GM19463 (cell line): ENCODE data around the gene GRM7.
"Not testable (repeated sequence)": the region's sequence is repeated elsewhere in the genome, so short reads cannot be mapped to it uniquely, and the experiment has no call there.

ENCODE experiments used
- ATAC-seq: cut with Tn5 transposase; IDR thresholded peaks from one replicate; pipeline ENCODE4 v1.9.1; 2021; ENCODE audit warnings: mild to moderate bottlenecking, moderate library complexity; ENCODE audit not compliant: unreplicated experiment

Gene GRM7

DNA sequence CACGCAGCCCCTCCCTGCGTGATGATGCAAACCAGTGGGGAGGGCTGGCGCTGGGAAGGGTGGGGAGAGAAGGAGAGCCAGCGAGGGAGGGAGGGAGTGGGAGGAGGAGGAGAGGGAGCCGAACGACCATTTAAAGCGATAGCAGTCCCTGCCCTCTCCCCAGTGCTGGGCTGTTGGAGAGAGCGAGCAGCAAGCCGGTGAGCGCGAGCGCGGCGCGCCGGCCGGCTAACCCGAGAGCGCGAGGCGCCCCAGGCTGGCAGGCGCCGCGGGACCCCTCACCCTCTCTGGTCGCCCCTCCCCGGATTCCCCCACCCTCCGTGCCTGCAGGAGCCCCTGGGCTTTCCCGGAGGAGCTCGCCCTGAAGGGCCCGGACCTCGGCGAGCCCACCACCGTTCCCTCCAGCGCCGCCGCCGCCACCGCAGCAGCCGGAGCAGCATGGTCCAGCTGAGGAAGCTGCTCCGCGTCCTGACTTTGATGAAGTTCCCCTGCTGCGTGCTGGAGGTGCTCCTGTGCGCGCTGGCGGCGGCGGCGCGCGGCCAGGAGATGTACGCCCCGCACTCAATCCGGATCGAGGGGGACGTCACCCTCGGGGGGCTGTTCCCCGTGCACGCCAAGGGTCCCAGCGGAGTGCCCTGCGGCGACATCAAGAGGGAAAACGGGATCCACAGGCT, at the start of gene GRM7:
TSS of gene GRM7 (plus strand) at position 162 of the 671 bp plus-strand sequence.
- no peak for ATAC-seq

DNA sequence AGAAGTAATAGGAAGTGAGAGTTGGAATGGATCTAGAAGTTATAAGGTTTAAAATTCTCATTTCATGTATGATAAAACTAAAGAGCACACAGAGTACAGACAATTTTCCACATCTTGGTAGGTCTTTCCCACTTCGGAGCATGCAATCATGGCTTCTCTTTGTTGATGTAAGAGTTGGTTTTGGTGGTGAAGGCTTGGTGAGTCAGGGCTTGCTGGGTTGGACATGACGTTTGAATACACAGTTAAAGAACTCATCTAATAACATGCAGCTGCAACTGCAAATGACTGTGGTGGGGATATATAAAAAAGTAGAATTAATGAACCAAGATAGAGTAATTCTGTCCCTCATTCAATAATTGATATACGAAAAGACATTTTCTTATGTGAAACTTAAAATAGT, 39.5 kb upstream of the GRM7 start:
- no peak for ATAC-seq

DNA sequence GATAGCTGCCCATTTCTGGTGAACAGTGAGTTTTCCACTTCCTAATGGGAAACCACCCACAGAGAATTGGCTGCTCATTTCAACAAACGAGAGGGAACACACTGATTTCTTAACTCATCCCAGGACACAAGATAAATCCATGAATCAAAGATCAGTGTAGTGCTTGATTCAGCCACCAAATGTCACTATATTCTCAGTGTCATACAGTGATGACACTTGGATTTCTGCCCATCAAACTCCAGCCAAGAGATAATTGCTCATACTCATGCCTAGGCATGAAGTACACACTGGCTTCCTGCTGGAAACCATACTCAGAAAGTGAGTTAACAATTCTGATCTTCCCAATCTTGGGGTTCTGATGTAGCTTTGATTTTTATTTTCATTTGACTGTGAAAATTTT, 35.4 kb upstream of the GRM7 start:
- ATAC-seq: no peak

DNA sequence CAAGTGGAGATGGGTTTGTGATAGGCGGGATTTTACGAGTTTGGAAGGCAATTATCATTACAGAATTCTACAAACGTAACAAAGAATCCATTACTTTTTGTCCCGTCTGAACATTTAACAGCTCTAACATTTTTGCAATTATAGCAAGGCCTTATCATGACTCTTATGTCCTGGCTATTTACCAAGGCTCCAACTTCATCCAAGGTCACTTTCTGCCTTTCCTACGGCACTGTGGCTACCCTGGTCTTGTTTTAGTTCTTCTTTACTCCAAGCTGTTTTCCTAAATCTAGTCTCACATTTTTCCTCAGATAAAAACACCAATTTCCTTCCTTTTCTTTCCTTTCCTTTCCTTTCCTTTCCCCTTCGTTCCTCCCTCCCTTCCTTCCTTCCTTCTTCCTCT, 33.5 kb upstream of the GRM7 start:
- ATAC-seq: no peak

DNA sequence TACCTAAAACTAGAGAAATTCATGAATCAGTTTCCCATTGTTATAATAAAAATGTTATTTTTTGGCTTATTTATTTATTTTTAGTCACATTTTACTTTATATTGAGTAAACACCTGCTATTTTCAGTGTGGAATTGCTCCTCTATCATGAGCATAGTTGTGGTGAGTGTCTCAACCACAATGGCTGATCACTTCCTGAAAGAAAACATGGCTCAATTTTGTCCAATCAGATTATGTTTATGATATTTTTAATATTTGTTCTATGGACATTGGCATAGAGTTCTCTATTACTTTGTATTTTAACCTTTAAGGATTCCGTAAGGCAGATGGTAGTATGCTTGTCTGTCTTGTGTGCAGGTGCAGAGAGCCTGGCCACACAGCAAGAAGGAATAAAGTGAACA, 16.2 kb upstream of the GRM7 start:
- ATAC-seq: no peak

DNA sequence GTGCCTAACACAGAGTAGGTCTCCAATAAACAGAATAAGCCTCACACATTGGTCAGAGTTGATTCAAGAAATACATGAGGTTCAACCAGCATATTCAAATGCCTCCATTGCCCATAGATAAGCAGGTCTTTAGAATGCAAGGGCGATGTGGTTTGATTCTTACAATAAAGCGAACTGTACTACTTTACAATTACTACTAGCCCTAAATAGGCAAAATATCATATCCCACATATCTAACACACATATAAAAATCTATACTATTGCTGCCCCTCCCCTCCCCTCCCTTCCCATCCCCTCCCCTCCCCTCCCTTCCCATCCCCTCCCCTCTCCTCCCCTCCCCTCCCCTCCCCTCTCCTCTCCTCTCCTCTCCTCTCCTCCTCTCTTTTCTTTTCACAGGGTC, 6.7 kb upstream of the GRM7 start:
- no peak for ATAC-seq

DNA sequence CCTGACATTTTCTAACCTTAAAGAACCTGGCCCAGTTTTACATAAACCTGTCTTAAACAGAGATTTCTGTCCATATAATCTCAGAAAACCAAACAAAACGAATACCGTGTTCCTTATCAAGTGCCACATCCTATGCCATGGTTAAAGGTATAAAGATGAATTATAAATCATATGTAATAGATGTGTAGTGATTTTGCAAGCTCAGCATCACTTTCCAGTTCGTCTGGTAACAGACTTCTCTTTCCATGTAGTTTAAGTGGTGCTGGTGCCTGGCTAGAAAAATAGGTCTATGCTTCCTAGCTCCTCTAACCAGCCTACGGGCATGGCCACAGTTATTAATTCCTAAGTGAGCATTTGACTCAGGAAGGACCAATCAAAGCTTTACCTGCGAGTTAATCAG, 3.4 kb upstream of the GRM7 start:
- ATAC-seq: no peak

DNA sequence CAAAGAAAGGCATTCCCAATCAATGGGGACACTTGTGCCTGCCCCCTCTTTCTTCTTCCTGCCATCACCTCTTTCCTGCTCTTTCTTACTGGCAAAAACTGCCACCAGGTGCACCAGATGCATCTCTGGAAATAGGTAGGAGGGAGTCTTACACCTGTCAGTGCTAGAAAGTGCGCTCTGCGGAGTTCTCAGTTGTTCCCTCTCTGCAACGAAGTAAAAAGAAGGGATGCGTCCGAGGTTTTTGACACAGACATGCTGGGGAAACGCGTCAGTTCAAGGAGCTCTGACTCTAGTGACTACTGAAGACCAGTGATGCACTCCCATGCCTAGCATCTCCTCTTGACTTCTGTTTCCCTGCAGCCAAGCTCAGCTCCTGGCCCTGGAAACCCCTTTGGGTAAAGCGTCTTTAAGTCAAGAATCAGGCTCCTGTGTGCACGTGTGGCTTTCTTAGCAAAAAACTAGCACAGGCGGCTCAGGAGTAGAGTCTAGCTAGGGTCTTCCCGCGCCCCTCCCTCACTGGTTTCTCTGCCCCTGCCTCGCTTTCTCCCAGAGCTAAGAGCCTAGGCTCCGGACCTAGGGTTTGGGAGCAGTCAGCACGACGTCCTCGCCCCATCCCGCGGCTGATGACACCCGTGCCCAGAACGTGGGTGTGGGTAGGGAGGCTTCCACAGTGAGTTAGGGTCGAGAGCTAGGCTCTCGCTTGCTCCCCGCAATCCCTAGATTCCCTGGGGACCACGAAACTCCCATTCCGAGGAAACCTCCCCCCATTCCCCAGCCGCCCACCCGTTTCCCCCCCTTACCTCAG, 564 bp upstream of the GRM7 start:
- no peak for ATAC-seq

DNA sequence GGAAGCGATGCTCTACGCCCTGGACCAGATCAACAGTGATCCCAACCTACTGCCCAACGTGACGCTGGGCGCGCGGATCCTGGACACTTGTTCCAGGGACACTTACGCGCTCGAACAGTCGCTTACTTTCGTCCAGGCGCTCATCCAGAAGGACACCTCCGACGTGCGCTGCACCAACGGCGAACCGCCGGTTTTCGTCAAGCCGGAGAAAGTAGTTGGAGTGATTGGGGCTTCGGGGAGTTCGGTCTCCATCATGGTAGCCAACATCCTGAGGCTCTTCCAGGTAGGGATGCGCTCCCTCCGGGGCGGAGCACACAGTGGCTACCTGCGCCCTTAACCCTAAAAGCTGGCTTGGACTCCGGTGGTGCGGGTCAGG, 698 bp downstream of the GRM7 start:
- ATAC-seq: no peak

DNA sequence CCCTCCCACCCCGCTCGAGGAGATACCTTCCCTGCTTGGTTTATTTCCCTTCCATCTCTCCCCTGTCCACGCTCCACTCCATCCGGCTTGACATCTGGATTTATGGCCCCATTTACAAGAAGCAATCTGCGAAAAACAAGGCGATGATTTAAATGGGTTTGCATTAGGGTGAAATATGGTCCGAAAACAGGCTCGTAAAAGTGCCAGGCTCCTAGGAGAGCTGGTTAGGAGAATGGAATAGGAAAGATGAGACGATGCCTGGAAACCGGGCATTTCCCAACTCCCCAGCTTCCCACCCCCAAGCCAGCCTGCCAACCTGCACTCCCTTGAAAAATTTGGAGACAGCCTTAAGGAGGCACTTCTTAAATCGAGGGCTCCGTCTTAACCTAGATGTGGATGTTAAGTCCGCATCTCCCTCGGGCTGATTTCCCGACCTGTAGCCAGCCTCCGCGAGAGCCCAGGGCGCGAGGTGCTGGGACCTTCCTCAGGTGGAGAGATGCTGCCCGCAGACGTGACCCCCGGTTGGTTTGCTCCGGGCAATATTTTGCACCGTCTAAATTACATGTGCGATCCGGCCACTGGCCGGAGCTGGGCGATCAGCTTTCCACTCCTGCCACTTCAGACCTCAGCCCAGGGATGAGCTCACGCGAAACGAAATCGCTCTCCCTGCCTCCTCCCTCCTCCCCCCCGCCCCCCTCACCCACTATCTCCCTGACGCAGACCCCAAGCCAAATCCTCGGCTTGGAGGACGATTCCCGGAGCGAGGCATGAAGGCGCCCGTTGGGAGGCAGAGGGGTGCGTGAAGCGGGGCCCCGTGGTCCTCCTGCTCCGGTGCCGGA, 1.3 kb downstream of the GRM7 start:
- ATAC-seq: no peak

DNA sequence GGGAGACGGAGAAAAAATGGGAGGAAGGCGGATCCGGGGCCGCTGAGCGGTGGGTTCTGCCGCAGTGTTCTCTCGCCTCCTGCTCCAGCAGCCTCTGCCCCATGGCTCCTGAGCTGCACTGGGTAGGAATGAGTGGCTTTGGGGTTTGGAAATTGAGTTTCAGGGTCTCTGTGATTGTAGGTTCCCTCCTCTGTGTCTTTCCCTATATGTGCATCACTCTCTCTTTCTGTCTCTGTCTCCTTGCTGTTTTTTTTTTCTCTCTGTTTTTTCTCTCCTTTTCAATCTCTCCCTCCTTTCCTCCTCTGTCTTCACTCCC, 1.9 kb downstream of the GRM7 start:
- ATAC-seq: no peak

DNA sequence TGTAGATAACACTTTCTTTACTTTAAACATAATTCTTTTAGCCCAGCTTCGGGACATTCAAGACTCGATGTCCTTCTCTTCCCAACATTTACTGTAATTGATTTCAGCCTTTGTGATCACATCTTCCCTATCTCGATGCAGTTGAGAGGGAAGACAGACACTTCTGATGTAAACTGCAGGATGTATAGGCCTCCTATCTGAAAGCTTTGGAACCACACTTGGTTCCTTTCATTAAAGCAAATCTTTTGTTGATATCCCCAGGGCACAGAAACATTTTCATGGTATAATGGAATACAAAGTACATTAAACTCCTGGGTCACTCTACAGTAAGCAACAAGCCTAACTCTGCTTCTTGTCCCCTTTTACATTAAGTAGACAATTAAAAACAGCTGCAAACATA, 6.4 kb downstream of the GRM7 start:
- no peak for ATAC-seq

DNA sequence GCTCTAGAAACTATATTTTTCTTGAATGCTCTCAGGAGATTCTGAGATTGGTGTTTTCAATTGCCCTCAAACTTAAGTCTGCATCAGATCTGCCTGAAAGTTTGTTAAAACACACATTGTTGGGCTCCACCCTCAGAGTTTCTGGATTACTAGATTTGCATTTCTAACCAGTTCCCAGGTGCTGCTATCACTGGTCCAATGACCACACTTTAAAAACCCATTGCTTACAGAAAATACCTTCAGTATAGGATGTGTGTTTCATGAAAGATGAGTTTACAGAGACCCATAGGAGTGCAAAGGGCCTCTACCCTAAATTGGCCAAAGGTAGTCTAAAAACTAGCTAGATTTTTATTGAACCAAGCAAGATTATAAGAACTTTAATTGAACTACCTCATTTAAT, 17.8 kb downstream of the GRM7 start:
- ATAC-seq: no peak

DNA sequence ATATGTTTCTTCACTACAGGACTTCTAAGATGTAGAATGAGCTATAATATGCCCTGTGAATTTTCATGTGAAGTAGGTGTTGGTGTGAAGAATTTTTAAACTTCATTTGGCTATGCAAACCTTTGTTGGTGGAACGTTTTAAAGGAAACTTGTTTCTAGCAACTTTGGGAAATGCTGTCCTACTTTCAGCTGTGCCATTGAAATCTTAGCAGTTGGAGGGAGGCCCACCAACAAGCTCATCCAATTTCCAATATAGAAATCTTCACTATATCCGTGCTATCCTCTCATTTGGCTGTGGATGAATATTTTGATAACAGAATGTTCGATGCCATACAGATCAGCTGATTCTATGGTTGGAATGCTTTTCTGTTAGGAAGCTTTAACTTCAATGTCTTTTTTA, 51.3 kb downstream of the GRM7 start:
- no peak for ATAC-seq

DNA sequence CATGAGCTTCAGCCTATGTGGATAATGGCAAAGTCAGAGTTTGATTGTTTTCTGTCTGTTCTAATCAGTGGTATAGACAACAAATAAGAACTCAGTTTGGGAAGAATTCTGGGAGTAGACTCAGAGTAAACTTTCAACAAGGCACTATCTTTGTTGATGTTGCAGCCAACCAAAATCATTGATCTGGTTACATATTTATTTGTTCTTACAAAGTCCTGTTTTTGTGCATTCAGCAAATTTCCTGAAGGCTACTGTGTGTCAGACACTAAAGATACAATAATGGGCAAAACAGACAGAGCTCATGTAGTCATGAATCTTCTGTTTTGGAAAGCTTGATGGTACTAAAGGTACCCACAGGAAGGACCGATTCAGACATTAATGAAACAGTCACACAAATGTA, 55.0 kb downstream of the GRM7 start:
- no peak for ATAC-seq

DNA sequence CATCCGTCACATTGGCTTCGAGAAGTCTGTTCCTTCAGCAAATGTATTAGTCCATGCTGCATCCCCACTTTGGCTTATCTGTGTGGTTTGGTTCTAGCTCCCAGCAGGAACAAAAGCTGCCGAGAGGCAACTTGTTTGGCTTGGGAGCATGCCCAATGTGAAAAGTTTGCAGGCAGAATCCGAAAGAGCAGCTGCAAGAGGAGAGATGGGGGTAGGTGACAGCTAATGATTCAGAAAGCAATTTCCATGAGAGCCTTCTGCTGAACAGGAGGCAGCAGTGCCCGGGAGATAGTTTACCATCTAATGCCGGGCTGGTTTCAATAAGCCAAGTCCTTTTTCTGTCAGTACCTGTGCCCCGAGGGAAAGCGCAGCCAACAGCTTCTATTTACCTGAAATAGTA, 60.2 kb downstream of the GRM7 start:
- no peak for ATAC-seq

DNA sequence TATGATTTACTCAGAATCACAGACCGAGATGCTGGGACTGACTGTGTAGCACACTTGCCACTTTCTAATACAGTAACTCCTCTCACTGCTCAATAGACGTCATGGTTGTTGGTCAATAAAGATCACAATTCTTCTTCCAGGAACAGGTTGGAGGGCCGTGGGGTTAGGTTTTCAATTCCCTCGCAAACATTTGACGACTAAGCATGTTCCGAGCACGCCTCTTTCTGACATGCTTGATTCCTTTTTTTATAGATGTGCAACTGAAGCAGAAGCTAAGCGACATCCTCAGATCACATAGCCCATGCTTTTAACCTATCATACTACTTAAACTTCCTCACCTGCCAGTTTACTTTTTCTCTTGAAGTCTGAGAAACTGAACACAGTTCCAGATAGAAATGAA, 61.0 kb downstream of the GRM7 start:
- ATAC-seq: no peak

DNA sequence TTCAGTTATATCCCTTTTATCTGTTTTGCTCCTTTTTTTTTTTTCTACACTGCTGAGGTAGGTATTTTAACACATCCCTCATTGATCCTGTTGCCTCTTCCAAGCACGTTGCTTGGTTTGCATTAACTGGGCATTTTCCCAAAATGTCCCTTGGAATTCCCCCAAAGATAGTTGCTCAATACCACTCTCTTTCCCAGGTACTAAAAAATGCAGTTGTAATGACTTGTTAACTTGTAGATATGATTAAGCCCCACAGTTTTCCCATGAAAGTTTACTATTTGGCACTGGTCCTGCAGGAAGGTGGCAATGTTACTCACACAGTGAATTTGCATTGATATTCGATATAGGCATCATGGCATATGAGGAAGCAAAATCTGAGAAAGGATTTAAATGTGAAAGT, 67.1 kb downstream of the GRM7 start:
- ATAC-seq: no peak

DNA sequence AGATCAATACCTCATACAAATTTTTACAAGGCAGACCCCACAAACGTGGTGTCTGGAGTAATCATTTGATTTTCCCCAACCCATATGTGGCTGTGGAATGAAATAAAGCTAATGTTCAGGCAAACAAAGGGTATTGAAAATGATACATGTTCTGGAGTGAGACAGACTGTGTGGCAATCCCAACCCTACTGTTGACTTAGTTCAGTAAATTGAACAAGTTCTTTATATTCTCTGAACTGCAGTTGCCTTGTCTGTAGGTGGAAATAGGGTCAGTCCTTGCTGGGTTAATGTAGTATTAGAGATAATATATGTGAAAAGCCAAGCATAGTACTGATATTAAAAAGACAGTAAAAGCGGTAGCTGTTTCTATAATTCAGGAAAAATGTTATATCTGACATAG, 69.0 kb downstream of the GRM7 start:
- no peak for ATAC-seq

DNA sequence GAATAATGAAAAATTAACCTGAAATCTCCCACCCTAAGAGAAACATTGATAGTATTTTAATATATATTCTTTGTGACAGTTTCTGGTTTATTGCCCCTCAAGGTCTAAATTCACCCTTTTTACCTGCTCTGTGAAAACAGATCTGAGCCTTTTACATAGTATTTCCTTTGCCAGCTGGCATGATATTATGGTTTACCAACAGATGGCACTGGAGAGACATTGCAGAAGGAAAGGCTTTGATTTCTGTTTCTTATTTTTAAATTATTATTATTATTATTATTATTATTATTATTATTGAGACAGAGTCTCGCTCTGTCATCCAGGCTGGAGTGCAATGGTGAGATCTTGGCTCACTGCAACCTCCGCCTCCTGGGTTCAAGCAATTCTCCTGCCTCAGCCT, 74.5 kb downstream of the GRM7 start:
- not testable (repeated sequence) for ATAC-seq

DNA sequence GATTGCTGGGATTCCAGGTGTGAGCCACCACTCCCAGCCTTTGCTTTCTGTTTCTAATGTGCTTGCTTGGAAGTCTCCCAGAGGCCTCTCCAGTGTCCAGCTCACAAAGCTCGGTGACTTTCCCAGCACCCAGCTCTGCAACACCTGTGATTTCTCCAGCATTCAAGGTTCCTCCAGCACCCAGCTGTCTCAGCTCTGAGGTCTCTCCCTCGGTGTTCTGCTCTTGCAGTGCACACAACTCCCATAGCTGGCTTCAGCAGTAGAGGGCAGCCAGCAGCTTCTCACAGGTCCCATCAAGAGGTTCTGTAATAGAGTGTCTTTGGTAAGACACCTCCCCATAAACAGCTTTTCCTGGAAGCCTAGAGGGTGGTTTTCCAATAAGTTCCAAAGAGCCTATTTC, 75.1 kb downstream of the GRM7 start:
- no peak for ATAC-seq

DNA sequence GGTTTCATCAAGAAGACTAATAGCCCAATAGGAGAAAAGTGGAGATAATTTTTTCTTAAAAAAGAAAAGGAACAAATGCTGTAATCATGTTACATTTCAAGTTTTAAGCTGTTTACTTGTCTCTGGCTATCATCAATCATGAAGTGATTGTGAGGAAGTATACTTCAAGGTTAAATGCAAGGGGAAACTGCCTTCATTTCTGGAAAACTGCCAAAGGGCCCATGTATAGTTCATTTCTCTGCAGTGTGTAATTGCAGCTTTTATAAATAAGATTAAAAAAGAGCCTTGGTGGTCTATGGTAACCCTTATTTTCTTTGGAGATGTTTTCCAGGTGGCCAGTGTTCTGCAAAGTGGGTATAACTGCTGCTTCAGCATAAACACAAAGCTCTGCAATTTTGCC, 101.9 kb downstream of the GRM7 start:
- ATAC-seq: no peak
